OCI-M1 (cell line): ENCODE results near the gene APLF.
A peak's percentile ranks its signal among the peaks of the same experiment; 100 is the strongest.

ENCODE experiments used
- DNase-seq: peaks from one replicate; lab custom pipeline; 2025; lab: John Stamatoyannopoulos, UW

APLF gene, protein sequence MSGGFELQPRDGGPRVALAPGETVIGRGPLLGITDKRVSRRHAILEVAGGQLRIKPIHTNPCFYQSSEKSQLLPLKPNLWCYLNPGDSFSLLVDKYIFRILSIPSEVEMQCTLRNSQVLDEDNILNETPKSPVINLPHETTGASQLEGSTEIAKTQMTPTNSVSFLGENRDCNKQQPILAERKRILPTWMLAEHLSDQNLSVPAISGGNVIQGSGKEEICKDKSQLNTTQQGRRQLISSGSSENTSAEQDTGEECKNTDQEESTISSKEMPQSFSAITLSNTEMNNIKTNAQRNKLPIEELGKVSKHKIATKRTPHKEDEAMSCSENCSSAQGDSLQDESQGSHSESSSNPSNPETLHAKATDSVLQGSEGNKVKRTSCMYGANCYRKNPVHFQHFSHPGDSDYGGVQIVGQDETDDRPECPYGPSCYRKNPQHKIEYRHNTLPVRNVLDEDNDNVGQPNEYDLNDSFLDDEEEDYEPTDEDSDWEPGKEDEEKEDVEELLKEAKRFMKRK

DNA sequence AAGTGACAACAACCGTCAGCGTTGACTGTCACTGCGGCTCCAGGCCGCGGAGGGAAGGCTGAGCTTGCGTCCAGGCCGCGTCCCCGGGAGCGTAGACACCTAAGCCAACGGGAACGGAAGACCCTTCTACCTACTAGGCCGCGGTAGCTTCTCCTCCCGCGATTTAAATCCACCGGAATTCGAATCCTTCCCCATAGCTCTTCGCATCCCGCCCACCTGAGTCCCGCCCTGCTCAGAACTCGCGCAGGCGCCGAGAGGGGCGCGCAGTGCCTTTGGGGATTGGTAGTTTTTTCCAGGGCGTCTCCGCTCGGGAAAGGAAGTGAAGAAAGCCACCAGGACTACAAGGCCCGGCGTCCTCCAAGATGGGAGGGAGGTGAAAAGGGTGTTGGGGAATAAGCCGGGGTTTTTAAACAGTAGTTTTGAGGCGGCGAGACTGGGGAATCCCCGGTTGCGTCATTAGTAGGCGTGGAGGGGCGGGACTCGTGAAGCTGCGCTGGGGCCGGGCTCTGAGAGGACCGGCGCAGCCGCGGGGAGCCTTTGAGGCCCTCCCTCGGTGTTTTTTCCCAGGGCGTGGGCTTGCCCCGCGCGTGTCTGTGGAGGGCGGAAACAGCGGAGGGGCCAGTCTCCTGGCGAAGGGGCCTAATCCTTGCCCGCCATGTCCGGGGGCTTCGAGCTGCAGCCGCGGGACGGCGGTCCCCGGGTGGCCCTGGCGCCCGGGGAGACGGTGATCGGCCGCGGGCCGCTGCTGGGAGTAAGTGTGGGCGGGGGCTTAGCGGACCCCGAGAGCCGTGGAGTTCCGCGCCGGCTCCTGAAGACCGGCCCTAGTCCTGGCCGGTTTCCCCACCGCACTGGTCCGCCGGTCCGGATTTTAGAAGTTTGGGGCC is at the start of gene APLF, which contains the start of gene FBXO48:
TSS of gene APLF (plus strand) at position 509 of the 884 bp plus-strand sequence. CDS start at position 656, 147 bp downstream.
TSS of gene FBXO48 (minus strand) at position 218 of the 884 bp plus-strand sequence. CDS start 2,149 bp downstream, outside the sequence.
- peak; percentile 98 for DNase-seq

DNA sequence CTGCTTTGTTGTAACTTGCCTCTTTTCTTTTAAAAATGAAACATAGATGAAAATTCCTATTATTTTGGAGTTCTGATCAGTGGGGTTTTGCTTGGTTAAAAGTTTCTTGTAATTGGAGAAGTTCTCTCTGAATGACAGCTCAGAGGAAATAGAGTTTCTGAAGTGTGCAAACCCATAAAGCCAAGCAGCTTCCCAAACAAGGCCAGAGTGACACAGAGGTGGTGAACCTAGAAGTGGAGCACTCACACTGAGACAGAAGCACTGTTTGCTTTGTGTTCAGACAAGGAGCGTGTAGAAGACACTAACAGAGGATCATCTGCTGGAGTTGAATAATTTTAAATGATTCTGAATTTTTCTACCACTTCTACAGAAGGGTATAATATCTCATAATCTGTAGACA is 49.5 kb upstream of the APLF start:
- DNase-seq = peak; percentile 22

DNA sequence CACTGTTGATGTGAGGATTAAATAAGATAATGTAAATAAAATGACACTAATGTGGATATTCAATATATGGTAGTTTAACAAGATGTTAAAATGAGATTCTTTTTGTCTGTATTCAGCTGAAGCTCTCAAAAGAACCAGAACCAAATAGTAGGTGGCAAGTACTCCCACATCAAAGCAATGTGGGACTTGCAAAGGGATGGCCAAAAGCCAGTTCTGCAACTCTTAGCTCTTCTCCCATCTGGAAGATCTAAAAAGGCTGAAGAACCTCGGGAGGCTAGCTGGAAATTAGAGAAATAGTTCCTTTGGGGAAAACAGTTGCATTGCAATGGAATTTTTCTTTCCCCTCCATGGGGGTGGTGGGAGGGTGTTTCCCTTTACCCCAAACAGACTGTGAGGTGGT is 49.0 kb upstream of the APLF start:
- no peak for DNase-seq

DNA sequence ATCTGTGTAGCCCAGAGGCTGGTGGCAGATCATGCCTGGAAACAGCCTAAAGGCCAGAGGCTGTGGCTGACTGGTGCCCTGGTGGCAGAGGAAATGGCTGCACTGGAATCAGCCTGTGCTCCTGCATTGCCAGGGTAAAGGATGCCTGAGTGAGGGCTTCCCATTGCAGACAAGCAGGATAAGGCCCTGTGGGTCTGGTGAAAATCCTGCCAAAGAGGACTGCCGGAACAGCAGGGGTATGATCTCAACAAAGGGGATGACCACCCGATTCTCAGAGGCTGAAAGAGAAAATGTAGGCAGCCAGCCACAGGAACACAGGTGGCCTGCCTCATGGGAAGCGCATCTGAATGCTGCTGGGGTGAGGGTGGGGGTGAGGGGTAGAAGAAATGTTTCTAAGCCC is 48.5 kb upstream of the APLF start:
- no peak for DNase-seq

DNA sequence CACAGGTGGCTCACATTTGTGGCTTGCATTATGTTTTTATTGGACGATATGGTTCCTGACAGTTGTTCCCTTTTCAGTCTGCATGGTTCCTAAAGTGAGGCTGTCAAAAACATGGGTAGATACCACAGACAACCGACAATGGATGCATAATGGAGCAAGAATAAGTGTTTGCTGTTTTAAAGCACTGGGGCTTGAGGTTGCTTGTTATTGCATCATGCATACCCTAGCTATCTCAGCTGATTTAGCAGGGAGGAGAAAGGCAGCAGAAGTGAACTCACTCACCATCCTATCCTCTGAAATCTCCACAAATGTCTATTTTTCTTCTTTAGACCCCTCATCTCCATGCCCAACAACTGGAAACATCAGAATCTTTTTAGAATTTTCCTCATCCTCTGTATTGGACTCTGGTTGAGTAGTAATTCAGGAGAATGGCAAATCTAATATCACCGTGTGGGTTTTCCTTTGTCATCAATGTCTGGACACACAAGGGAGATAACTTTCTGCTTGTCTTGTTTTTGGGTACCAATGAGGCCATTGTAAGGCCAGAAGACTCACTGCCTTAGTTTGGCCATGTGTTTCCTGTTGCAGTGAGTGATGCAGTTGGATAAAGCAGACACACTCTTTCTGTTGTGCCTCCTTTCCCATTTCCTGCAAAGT is 47.0 kb upstream of the APLF start:
- DNase-seq = peak; percentile 92

DNA sequence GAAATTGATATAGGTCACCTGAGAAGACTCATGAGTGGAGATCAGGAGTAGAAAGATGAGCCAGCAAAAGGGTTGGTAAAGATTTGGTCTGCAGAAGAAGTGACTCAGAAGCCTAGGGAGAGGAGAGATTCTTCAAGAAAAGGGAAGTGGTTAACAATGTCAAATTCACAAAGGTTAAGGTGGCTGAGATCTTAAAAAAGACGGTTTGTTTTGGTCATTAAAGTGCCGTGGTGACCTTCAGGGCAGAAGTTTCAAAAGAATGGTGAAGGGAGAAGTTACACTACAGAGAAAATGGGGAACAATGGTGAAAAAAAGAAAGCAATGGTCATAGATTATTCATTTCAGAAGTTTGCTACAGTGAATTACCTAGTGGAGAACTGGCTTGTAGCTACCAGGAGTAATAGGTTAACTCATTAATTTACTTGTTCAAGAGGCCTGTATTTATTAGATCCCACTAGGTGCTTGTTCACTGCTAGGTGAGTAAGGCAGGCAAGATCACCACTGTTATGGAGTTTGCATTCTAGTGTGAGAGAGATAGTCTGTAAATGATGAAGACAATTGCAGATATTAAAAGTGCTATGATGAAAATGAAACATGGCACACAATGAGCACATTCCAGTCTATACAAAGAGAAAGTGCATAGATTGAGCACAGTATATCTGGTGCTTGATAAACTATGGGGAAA is 43.3 kb upstream of the APLF start:
- DNase-seq = peak; percentile 90

DNA sequence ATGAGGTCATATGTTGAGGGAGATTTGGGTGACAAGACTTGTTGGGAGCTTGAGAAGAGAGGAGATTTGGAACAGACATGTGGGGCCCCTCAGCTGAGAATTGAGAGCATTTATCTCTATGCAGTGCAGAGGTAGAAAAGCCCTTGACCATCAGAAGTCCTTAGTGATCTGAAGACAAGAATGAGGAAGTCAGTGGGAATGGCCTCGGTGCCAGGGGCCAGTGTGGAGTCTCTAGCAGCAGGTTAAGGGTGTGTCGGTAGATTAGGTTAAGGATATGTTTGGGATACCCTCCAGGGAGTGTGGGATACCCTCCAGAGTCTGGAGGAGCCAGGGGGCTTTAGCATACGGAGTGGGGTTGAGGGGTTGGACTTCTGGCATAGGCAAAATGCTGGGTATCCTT is 41.9 kb upstream of the APLF start:
- peak; percentile 50 for DNase-seq

DNA sequence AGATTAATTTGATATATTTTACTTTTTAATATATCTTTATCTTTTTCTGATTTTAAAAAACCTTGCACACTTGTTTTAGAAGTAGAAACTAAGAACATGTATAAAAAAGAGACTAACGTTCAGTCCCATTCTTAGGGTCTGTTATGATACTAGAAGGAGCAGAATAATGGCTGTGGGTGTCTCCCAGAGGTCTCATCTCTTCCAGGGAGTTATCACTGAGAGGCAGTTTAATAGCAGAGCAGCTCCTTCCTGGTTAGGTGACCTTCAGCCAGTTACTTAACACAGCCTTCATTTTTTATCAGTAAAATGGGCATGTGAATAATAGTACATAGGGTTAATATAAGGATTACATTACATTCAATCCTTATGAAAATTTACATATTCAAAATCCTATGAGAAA is 40.9 kb upstream of the APLF start:
- no peak for DNase-seq

DNA sequence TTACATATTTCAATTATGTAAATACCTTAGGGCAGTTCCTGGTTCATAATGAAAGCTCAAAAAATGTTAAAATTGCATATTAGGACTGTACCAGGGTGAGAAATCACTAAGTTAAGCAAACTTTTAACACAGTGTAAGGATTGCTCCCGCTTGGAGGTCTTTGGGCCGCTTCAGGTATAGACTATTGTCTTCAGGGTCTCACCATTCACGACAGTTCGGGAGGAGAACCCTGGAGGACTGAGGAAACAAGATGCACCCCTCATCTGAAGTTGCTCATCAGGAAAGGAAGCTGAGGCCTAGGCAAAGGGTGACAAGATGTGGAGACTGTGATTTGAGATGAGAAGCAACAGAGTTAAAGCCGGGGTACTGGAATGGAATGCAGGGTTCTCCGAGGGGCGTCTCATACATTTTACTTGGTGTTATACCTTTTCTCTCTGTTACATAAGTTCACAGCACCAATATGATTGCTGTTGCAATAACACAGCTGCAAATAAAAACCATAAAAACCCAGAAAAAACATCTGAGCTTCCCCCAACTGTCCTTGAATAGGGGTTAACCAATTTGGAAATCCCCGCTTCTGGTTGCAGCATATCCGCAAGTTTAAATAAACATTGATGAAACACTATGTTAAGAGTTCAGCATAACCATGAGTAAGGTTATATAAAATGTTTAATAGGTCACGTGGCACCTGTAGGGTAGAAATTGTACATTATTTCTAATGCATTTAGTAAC is 40.4 kb upstream of the APLF start:
- DNase-seq = no peak

DNA sequence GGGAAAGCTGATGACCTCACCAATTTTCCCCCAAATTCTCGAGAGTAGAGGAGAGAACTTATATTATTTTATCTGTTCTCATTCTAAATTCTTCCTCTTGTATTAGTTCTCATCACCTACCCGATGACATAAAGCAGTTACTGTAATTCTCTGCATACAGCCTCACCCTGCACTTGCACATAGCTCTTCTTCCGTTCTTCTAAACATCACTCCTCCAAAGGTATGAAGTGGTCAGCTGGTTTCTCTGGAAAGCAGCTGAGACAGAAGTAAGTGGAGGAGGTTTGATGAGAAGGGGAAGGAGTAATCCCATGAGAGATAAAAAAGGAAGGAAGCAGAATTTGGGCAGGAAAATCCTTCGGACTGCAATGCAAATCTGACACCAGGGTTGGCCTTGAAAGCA is 39.3 kb upstream of the APLF start:
- no peak for DNase-seq

DNA sequence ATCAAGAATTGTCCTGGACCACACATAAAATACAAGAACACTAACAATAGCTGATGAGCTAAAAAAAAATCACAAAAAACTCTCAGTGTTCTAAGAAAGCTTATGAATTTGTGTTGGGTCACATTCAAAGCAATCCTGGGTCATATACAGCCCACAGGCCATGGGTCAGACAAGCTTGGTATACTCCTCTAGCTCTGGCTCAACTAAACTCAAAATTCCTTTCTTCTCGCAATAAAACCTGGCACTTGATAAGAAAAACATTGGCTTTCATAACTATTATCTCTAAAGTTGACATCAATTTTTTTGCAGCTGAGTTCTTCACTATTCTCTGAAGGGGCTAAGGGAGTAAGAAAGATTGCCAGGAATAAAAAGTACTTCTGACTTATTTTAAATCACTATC is 38.6 kb upstream of the APLF start:
- DNase-seq = no peak

DNA sequence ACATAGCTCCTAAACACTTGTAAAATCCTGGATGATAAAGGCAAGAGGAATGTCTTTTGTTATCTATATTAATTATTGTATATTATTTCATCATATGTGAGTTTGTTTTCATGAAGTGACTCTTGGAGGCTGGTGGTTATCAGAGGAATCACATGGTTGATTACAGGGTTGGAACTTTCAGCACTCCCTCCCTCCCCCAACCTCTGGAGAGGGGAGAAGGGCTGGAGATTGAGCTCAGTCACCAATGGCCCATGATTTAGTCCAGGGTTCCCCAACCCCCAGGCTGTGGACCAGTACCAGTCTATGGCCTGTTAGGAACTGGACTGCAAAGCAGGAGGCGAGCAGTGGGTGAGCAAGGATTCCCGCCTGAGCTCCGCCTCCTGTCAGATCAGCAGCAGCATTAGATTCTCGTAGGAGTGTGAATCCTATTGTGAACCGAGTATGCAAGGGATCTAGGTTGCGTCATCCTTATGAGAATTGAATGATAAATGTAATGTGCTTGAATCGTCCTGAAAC is 38.0 kb upstream of the APLF start:
- DNase-seq = peak; percentile 60

DNA sequence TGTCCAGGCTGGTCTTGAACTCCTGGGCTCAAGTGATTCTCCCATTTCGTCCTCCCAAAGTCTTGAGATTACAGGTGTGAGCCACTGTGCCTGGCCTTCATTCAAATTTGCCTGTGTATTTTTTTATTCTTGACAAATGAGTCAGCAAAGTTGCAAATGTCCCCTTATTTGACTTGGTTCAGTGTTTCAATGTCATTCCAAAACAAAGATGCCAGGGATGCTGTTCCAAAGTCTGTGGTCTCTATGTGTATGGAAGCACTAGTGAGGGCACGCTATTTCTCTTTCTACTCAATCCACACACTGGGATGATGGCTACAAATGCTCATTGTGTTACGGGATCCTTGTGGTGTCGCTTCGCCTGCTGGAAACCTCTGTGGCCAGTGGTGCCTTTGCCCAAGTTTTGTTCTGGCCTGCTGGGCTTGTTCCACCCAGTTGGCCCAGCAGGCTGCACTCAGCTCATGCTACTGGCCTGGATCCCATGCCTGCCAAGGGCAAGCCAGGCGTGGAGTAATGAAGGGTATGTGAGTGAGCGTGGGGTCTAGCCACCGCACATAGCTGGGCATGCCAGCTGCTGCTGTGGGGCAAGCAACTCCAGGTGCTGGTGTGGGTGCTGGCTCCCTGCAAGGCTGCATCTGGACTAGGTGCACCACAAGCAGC is 35.9 kb upstream of the APLF start:
- DNase-seq = no peak

DNA sequence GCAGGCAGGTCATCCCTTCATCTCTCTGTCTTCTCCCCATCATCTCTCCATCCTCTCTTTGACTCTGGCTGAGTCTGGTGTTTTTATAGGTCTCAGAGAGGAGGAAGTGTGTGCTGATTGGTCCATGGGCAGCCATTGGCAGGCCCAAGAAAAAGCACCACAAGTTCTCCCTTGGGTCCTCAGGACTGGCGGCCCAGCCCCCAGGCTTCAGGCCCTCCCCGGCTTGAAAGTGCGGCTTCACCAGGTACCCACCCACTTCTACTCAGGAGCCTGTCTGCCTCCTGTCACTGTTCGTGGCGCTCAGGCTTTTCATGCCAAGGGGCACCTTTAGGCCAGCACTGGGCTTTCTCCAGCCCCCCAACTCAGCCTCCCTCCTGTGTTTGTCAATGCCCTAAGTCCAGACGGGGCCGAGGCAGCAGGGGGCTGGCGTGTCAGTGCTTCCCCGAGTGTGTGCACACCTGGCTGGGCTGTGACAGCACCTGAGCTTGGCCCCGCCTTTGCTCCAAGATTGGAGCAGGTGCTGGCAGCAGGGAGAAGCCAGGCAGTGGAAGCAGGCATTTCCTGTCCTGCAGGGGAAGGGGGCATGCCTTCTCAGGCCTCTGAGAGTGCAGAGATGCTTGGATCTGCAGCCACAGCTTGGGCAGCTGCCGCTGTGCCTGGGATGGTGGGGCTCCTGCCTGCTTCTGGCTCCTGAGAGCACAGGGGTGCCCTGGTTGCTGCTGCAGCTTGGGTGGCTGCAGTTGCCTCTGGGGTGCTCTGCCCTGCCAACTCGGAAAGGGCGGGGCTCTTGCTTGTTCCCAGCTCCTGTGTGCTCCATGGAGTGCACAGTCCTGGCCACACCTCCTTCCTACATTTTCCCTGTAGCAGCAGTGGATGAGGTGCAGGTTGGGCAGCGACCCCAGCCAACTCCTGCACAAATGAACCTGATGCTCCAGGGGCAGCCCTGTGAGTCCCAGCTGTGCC is 34.4 kb upstream of the APLF start:
- no peak for DNase-seq

DNA sequence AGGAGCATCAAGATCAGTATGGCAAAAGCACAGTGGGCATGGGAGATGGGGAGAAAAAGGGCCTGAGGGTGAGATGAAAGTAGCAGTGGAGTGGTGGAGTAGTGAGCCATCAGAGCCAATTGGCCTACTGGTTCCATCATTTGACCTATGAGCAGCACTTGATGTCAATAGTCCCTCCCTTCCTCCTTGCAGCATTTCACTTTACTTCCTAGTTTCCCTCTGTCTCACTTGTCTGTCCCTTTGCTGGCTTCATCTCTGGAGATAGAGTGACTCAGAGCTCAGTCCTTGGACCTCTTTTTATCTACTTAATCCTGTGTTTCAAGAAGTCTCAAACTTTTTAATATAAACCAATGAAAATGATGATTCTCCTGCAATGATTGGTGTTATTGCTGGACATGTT is 32.4 kb upstream of the APLF start:
- peak; percentile 81 for DNase-seq

DNA sequence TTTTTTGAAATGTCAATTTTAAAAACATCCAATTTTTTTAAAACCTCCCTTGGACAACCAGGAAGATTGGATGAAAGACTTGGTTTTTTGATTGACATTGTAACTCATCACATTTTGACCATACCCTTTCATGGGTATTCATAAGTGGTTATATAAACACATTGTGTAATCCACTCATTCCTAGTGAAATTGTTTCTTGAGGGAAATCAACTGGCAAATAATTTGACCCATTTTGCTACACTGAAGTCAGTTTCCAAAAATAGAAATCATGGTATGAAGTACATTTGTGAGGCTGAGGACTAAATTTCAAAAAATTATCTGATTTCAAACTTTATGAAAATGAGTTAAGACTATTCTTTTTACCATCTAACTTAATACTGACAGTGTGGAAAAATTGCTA is 31.8 kb upstream of the APLF start:
- DNase-seq = no peak

DNA sequence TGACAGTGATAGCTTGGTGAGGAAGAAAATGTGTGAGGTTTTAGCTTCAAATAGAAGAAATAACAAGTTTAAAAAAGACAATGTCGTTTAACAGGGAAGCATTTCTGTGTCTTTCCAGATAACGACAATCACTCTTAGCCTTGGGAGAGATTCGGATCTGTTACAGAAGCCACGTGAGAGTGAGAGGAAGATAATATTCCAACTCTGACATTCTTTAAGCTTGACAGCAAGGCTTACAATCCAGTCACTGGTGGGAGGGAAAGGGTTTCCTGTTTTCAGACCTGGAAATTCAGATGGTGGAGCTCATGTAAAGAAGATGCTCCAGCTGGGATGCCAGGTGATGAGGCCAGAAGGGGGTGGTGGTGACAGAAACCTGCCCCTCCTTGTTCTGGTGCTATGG is 31.1 kb upstream of the APLF start:
- peak; percentile 29 for DNase-seq

DNA sequence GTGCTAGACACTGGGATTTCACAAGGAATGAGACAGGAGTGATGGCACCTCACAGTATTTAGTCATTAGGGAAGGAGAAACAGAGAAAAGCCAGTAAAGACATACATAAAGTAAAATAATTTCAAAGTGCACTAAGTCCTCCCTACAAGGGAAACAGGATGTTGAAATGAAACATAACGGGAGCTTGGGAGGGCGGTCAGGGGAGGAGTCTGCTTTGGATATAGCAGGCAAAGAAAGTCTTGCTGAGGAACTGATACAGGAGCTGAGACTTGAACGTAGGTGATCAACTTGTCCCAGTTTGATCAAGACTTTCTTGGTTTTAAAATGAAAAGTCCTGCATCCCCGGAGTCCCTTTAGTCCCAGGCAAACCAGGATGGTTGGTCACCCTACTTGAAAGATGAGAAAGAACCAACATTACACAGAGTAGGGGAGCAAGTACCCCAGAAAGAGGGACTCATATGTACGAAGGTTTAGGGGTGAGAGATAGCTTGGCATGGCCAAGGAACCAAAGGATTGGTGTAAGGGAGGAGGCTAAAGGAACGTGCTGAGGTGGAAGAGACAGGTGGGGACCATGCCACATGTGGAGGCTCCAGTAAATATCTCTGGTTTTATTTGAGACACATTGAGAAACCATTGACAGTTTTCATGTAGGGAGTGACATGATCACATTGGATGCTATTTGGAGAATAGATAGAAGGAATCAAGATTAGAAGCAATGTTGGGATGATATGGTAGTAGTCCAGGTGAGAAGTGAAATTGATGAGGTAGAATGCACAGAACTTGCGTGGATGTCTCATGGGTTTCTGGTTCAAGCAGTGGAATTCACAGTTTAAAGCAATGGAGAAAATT is 28.7 kb upstream of the APLF start:
- no peak for DNase-seq
